Activated CD8-positive, alpha-beta T cell treated with anti-CD3 and anti-CD28 coated beads for 36 hours (primary cell): ENCODE data around the gene PNPO. TPM values are rescaled to one million over a fixed set of nuclear protein-coding genes. Genes with fewer than 3 reads are reported as not detected.

Experiments used
- ATAC-seq: fragments of 200-7000 bp; cut with Tn5 transposase; one replicate; pipeline ENCODE4 v1.10.0; 2021; ENCODE audit warnings: mild to moderate bottlenecking, moderate library complexity
- CTCF ChIA-PET: fragments of 350-600 bp; sonication (Branson Sonifier 250); formaldehyde crosslinking; loops from one replicate; lab custom pipeline; 2021; ENCODE audit warnings: antibody characterized with exemption; lab: Charles Lee
- POLR2A ChIA-PET: fragments of 350-600 bp; sonication (Branson Sonifier 250); formaldehyde crosslinking; loops from one replicate; lab custom pipeline; 2021; ENCODE audit warnings: antibody characterized with exemption; lab: Charles Lee
- DNase-seq: peaks from one replicate; pipeline ENCODE4 v3.0.0-alpha.2; 2020
- H3K27ac Mint-ChIP-seq: one replicate; pipeline ENCODE4 v1.8.0; 2021; ENCODE audit warnings: mild to moderate bottlenecking, mixed read lengths
- H3K27me3 Mint-ChIP-seq: one replicate; pipeline ENCODE4 v1.8.0; 2021; ENCODE audit warnings: mixed read lengths
- H3K36me3 Mint-ChIP-seq: one replicate; pipeline ENCODE4 v1.8.0; 2021; ENCODE audit warnings: low read depth, mixed read lengths
- H3K4me1 Mint-ChIP-seq: one replicate; pipeline ENCODE4 v1.8.0; 2021; ENCODE audit warnings: low read depth, mixed read lengths
- H3K4me3 Mint-ChIP-seq: one replicate; pipeline ENCODE4 v1.8.0; 2021; ENCODE audit warnings: mild to moderate bottlenecking, moderate library complexity, mixed read lengths
- H3K9me3 Mint-ChIP-seq: one replicate; pipeline ENCODE4 v1.8.0; 2021; ENCODE audit warnings: mixed read lengths
- intact Hi-C: fragments of 100-400 bp; cut with micrococcal nuclease; formaldehyde crosslinking; loops from one replicate; pipeline ENCODE4 v1.10.0; 2022
- total RNA-seq, 2 experiments: library from RNA; stranded (reverse); gene quantifications; one replicate each; pipeline ENCODE4 v1.2.3, GENCODE V29; 2021
- TF ChIP-seq, protein P1 (sequence below): fragments of 200-600 bp; IDR thresholded peaks from one replicate; pipeline ENCODE4 v1.8.0; 2022; ENCODE audit warnings: antibody characterized with exemption, mild to moderate bottlenecking

The PNPO gene
- total RNA-seq, 2 experiments from 2014 or later: 41.0 to 42.7 TPM

DNA sequence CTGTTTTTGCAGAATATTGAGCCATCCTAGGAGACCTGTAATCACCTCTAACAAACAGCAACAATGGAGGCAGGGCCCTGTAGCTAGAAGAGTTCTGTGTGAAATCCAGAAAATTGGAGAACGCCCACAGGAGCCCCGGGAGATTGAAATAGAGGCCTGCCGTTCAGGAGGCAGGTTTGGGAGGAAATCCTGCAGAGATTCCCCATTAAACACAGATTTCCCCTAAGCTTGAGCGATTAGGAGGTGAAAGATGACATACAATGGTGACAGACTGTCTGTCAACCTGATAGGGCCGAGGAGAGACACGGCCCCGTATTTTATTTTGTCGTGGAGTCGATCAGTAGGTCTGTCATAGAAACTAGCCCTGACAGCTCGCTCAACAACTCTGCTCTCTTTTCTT lies 47.8 kb downstream of the PNPO start:
- Mint-ChIP-seq H3K36me3 (peaks cover 2% of the 10 kb centered on the region), H3K27ac (no peak overlapping the region), H3K9me3 (no peaks in the 10 kb centered on the region), H3K4me3 (no peak overlapping the region), H3K27me3 (no peaks in the 10 kb centered on the region), H3K4me1 (no peaks in the 10 kb centered on the region)
- ChIA-PET POLR2A (interaction anchor here (0.9 kb wide), 1 partner anchor 24 kb away, joined by 3 read pairs; no protein-coding TSS in a partner anchor), CTCF (interaction anchor here (3.2 to 4.4 kb wide), 2 partner anchors 11 to 19 kb away, joined by 12 to 19 read pairs; partner anchors contain the start of gene CDK5RAP3)
- TF ChIP-seq, protein P1, sequence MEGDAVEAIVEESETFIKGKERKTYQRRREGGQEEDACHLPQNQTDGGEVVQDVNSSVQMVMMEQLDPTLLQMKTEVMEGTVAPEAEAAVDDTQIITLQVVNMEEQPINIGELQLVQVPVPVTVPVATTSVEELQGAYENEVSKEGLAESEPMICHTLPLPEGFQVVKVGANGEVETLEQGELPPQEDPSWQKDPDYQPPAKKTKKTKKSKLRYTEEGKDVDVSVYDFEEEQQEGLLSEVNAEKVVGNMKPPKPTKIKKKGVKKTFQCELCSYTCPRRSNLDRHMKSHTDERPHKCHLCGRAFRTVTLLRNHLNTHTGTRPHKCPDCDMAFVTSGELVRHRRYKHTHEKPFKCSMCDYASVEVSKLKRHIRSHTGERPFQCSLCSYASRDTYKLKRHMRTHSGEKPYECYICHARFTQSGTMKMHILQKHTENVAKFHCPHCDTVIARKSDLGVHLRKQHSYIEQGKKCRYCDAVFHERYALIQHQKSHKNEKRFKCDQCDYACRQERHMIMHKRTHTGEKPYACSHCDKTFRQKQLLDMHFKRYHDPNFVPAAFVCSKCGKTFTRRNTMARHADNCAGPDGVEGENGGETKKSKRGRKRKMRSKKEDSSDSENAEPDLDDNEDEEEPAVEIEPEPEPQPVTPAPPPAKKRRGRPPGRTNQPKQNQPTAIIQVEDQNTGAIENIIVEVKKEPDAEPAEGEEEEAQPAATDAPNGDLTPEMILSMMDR: no peak
- no peak for DNase-seq
- ATAC-seq: no peak
- intact Hi-C loops: no loop called here

DNA sequence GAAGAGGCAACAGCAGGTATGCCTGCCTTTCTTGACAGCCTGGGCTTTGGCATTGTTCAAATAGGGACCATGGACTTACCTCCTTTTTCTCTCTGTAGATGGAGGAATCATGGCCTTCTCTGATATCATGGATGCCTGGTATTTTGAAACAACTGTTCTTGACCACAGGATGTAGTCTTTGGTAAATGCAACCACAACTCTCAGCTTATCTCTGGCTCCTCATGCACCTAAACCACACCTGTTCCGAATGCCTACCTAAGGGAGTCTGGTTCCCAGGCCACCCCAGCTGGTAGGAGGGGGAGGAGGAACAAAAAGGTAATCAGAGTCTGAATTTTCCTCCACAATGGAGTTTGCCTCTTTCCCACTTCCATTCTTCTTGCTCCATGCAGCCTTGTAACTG lies 48.3 kb downstream of the PNPO start:
- ATAC-seq (no peak), DNase-seq (no peak)
- Mint-ChIP-seq H3K27me3 (no peaks in the 10 kb centered on the region), H3K27ac (no peak overlapping the region), H3K9me3 (no peaks in the 10 kb centered on the region), H3K4me1 (no peaks in the 10 kb centered on the region), H3K36me3 (peaks cover 2% of the 10 kb centered on the region), H3K4me3 (no peak overlapping the region)
- CTCF ChIA-PET: interaction anchor here (3.2 to 4.4 kb wide), 2 partner anchors 11 to 19 kb away, joined by 12 to 19 read pairs; partner anchors contain the start of gene CDK5RAP3
- intact Hi-C loops: no loop called here
- POLR2A ChIA-PET: interaction anchor here (0.6 to 0.9 kb wide), 2 partner anchors 20 to 24 kb away, joined by 3 read pairs; no protein-coding TSS in a partner anchor
- TF ChIP-seq, protein P1: no peak

DNA sequence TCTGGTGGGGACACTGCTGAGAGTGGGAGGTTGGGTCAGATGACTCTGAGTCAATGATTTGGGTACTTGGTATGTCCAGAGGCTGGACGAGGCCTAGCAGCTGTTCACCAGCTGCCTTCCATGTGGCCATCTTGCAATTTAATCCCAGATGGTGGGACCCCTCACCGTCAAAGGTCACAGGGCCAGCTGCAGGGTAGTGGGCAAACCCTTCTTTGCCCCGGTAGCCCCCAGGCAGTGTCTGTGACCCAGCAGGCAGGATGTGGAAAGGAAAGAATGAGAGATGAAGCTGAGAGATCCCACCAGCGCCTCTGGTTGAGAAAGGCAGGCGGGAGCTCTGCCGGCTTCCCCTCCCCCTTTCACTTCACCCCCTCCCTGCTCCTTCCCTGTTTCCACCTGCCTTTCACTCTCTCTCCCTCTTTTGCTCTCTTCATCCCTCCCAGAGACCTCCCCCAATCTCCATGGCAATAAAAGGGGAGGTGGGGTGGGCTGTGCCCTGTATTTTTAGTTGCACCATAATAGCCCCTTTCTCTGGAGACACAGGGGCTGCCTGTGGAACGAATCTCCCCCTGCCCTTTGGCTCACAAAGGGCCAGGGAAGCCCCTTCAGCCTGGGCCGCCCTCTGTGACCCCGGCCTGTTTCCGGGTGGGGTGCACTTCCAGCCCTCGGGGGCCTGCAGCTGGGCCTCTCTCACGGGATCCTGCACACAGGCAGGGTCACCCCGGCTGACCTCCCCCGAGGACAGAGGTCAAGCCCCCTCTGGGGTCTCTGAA lies 49.8 kb downstream of the PNPO start:
- no peak overlapping the region for H3K4me3 Mint-ChIP-seq
- no peaks in the 10 kb centered on the region for H3K9me3 Mint-ChIP-seq
- H3K27ac Mint-ChIP-seq: no peak overlapping the region
- no peaks in the 10 kb centered on the region for H3K27me3 Mint-ChIP-seq
- no peak for DNase-seq
- H3K36me3 Mint-ChIP-seq: no peaks in the 10 kb centered on the region
- ChIA-PET CTCF (interaction anchor here (1.2 kb wide), 1 partner anchor 45 kb away, joined by 4 read pairs; no protein-coding TSS in a partner anchor), POLR2A (interaction anchor here (0.7 kb wide), 1 partner anchor 82 kb away, joined by 3 read pairs; no protein-coding TSS in a partner anchor)
- no peaks in the 10 kb centered on the region for H3K4me1 Mint-ChIP-seq
- intact Hi-C loops: no loop called here
- ATAC-seq: no peak
- TF ChIP-seq, protein P1: no peak

DNA sequence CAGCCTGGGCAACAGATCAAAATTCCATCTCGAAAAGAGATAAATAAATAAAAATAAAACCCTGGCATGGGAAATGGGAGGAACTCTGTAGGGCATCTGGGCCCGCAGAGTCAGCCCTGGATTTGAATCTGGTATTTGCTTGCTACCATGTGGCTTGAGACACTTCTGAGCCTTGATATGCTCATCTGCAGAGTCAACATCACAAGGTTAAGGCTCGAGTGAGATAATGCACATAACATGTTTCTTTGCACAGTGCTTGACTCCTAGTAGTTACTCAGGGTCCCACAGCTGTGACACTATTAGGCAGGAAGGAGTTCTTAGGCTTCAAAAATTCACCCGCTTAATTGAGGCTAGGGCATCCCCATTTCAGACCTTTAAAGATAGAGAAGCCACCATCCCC lies 50.8 kb downstream of the PNPO start:
- H3K27ac Mint-ChIP-seq: no peak overlapping the region
- H3K9me3 Mint-ChIP-seq: no peaks in the 10 kb centered on the region
- TF ChIP-seq, protein P1: no peak
- H3K36me3 Mint-ChIP-seq: no peaks in the 10 kb centered on the region
- no peak overlapping the region for H3K4me3 Mint-ChIP-seq
- H3K27me3 Mint-ChIP-seq: peaks cover 2% of the 10 kb centered on the region
- no peak for DNase-seq
- CTCF ChIA-PET: no interaction called here
- H3K4me1 Mint-ChIP-seq: no peaks in the 10 kb centered on the region
- intact Hi-C loops: no loop called here
- POLR2A ChIA-PET: no interaction called here
- no peak for ATAC-seq

DNA sequence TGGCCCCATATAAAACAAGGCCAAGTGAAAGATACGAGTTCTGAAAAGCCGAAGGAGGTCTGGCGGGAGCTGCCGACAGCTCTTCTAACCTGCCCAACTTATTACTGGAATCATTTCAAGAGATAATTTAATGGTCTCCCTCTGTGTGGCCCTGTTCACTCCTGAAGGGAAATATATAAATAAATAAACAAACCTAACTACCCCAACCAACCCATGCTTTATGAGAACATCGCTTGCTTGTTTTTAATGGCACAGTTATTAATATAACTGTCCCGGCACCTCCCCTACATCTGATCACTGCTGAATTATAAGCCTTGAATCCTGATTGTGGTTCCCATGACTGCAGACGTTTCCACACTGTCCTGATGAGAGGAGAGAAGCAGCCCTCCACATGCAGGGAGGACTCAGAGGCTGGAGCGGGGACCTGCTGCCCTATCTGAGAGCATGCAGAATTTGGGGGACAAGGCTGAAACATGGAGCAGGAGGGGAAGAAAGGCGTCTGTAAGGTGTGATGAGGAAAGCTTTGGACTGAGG lies 51.7 kb downstream of the PNPO start:
- no peak for ATAC-seq
- no peaks in the 10 kb centered on the region for H3K36me3 Mint-ChIP-seq
- H3K9me3 Mint-ChIP-seq: no peaks in the 10 kb centered on the region
- TF ChIP-seq, protein P1: no peak
- no peak overlapping the region for H3K27ac Mint-ChIP-seq
- POLR2A ChIA-PET: no interaction called here
- H3K27me3 Mint-ChIP-seq: peaks cover 2% of the 10 kb centered on the region
- intact Hi-C loops: no loop called here
- H3K4me3 Mint-ChIP-seq: no peak overlapping the region
- CTCF ChIA-PET: interaction anchor here (0.9 to 1.4 kb wide), 2 partner anchors 10 to 25 kb away, joined by 3 read pairs; no protein-coding TSS in a partner anchor
- H3K4me1 Mint-ChIP-seq: no peaks in the 10 kb centered on the region
- DNase-seq: no peak
